H1 (cell line): ENCODE data around the gene SND1.

Experiments used
- CBX5 ChIP-seq: fragments of 300-800, 300-1000 bp; sonication (generic); IDR thresholded peaks from 2 replicates; pipeline ENCODE4 v1.7.1; 2016; ENCODE audit warnings: antibody characterized with exemption, low read length, low read depth
- EGR1 ChIP-seq: IDR thresholded peaks from 2 replicates; pipeline ENCODE4 v1.6.1; 2011; ENCODE audit warnings: low read depth, low read length, borderline replicate concordance
- NRF1 ChIP-seq: IDR thresholded peaks from 2 replicates; pipeline ENCODE4 v1.6.1; 2011; ENCODE audit warnings: mild to moderate bottlenecking, low read depth, low read length, improper control_type of control experiment
- POLR2A ChIP-seq, 2 experiments: IDR thresholded peaks; 1 replicate in 1 of 2; 2 replicates in 1 of 2; pipeline ENCODE4 v1.6.1; 2011; ENCODE audit warnings: low read depth in 2 of 2, low read length in 2 of 2, mild to moderate bottlenecking in 2 of 2; ENCODE audit errors: control extremely low read depth in 1 of 2
- POLR2AphosphoS5 ChIP-seq: IDR thresholded peaks from 2 replicates; pipeline ENCODE4 v1.6.1; 2011; ENCODE audit warnings: low read depth, low read length
- RBBP5 ChIP-seq: IDR thresholded peaks from 2 replicates; pipeline ENCODE4 v1.7.1; 2012; ENCODE audit warnings: low read depth, mild to moderate bottlenecking, inconsistent platforms, low read length, moderate library complexity, borderline replicate concordance
- TF ChIP-seq, protein P1 (sequence below): IDR thresholded peaks from 2 replicates; pipeline ENCODE4 v1.6.1; 2012; ENCODE audit warnings: low read length, inconsistent platforms
- TF ChIP-seq, protein P2 (sequence below), 3 experiments: IDR thresholded peaks; 1 replicate in 2 of 3; 2 replicates in 1 of 3; pipeline versions ENCODE4 v1.5.1 to v1.6.1; 2011; ENCODE audit warnings: low read length in 3 of 3, mild to moderate bottlenecking in 3 of 3, inconsistent platforms in 2 of 3, low read depth in 1 of 3, moderate library complexity in 1 of 3; ENCODE audit not compliant: insufficient read depth in 1 of 3; ENCODE audit errors: control extremely low read depth in 1 of 3

DNA sequence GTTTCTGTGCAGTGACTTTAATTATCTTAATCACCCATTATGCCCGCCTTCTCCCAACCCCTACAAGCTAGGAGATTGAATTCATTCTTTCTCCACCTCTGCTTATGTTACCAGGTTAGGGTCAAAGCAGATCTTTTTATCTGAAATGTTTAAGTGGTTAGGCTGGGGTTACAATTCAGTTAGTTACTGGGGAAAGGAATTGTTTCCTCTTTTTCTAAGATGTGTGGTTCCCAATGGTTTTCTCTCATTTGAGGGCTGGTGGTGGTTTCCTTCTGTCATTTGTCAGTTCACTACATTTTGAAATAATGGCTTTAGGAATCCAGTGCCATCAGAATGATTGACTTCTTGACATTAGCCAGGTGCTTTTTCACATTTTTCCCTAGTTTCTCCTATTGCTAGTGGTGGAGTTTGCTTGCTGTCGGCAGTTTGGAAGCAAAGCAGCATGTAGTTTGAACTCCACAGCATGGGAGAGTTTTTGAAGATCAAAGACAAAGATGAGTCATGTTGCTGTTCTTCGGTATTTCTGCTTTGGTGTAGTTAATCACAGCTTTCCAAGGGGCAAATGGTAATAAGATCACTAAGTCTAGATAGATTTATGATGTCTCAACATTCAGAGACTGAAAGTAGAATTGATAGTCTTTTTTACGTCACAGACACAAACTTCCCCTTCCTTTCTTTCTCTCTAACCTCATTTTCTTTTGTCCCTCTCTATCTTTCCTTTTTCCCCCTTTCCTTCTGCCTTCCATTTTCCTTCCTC lies 168.2 kb downstream of the SND1 start:
- TF ChIP-seq RBBP5 (no peak), POLR2A (IDR thresholded peaks at IDR 0.05; ENCODE audit: control extremely low read depth in 1 of 2, low read depth in 2 of 2, low read length in 2 of 2) (no peak), NRF1 (no peak), EGR1 (no peak), POLR2AphosphoS5 (no peak), CBX5 (no peak)
- TF ChIP-seq, protein P1, sequence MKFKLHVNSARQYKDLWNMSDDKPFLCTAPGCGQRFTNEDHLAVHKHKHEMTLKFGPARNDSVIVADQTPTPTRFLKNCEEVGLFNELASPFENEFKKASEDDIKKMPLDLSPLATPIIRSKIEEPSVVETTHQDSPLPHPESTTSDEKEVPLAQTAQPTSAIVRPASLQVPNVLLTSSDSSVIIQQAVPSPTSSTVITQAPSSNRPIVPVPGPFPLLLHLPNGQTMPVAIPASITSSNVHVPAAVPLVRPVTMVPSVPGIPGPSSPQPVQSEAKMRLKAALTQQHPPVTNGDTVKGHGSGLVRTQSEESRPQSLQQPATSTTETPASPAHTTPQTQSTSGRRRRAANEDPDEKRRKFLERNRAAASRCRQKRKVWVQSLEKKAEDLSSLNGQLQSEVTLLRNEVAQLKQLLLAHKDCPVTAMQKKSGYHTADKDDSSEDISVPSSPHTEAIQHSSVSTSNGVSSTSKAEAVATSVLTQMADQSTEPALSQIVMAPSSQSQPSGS: no peak
- TF ChIP-seq, protein P2, sequence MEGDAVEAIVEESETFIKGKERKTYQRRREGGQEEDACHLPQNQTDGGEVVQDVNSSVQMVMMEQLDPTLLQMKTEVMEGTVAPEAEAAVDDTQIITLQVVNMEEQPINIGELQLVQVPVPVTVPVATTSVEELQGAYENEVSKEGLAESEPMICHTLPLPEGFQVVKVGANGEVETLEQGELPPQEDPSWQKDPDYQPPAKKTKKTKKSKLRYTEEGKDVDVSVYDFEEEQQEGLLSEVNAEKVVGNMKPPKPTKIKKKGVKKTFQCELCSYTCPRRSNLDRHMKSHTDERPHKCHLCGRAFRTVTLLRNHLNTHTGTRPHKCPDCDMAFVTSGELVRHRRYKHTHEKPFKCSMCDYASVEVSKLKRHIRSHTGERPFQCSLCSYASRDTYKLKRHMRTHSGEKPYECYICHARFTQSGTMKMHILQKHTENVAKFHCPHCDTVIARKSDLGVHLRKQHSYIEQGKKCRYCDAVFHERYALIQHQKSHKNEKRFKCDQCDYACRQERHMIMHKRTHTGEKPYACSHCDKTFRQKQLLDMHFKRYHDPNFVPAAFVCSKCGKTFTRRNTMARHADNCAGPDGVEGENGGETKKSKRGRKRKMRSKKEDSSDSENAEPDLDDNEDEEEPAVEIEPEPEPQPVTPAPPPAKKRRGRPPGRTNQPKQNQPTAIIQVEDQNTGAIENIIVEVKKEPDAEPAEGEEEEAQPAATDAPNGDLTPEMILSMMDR (IDR thresholded peaks at IDR 0.05; ENCODE audit: control extremely low read depth in 1 of 3, insufficient read depth in 1 of 3, low read depth in 1 of 3, low read length in 3 of 3): no peak
